HG03139 (cell line): Measurements from ENCODE around the gene NOM1.

Source experiments
- ATAC-seq: cut with Tn5 transposase; IDR thresholded peaks from one replicate; pipeline ENCODE4 v1.9.1; 2021; ENCODE audit not compliant: unreplicated experiment

The NOM1 gene

GRCh38 chr7:156979007-156979606 lies 29.6 kb downstream of the NOM1 start:
- no peak for ATAC-seq

- ATAC-seq = no peak
These were observed 30.2 kb downstream of the NOM1 start for GRCh38 chr7:156979711-156980110.

GRCh38 chr7:156984174-156984891 lies 34.8 kb downstream of the NOM1 start:
- no peak for ATAC-seq

- ATAC-seq = no peak
These were observed 35.8 kb downstream of the NOM1 start for GRCh38 chr7:156985101-156985992.

GRCh38 chr7:156986378-156986777 lies 36.9 kb downstream of the NOM1 start:
- no peak for ATAC-seq

- ATAC-seq = no peak
These were observed 39.1 kb downstream of the NOM1 start for GRCh38 chr7:156988343-156989185.

- no peak for ATAC-seq
These were observed 40.4 kb downstream of the NOM1 start for GRCh38 chr7:156989766-156990535.

- no peak for ATAC-seq
These were observed 43.8 kb downstream of the NOM1 start for GRCh38 chr7:156993021-156993924.

- no peak for ATAC-seq
These were observed 44.4 kb downstream of the NOM1 start for GRCh38 chr7:156993925-156994235.

GRCh38 chr7:156994417-156994816 lies 44.9 kb downstream of the NOM1 start:
- ATAC-seq = no peak

- no peak for ATAC-seq
These were observed 49.8 kb downstream of the NOM1 start for GRCh38 chr7:156998988-156999957.

GRCh38 chr7:156999958-157000726 lies 50.6 kb downstream of the NOM1 start:
- no peak for ATAC-seq

GRCh38 chr7:157000741-157001653 lies 51.5 kb downstream of the NOM1 start:
- no peak for ATAC-seq

GRCh38 chr7:157001920-157002818 lies 52.7 kb downstream of the NOM1 start:
- ATAC-seq = no peak

- ATAC-seq = no peak
These were observed 53.4 kb downstream of the NOM1 start for GRCh38 chr7:157002819-157003421.
